Measurements from ENCODE around the gene FOXN3.

- TF ChIP-seq CTCF (IDR thresholded peaks at IDR 0.05 in 8 of 11, conservative IDR thresholded peaks at IDR 0.05 in 3 of 11) (no peak), POLR2AphosphoS5 (IDR thresholded peaks at IDR 0.05) (no peak), POLR2A (IDR thresholded peaks at IDR 0.05) (no peak)
Observed at GRCh38 chr14:89351221-89351515, 65.9 kb downstream of the FOXN3 start.
